ENCODE results near the gene SHANK1.

- TF ChIP-seq CTCF (IDR thresholded peaks at IDR 0.05; ENCODE audit: low read depth, low read length, poor library complexity, severe bottlenecking) (no peak), EZH2phosphoT487 (IDR thresholded peaks at IDR 0.05; ENCODE audit: borderline replicate concordance, low read length) (no peak)
These were observed 23.5 kb downstream of the SHANK1 start for GRCh38 chr19:50696094-50696483.

Measured in DOHH2 (cell line).